Activated B cell treated with CpG ODN at 0.5 μM for 24 hours (primary cell): ENCODE measurements around the gene HDAC11. TPM values are rescaled to one million over a fixed set of nuclear protein-coding genes. Genes with fewer than 3 reads are reported as not detected.
"Not testable (repeated sequence)": the region's sequence is repeated elsewhere in the genome, so short reads cannot be mapped to it uniquely, and the experiment has no call there.

Experiments used
- ATAC-seq: fragments of 200-7000 bp; cut with Tn5 transposase; one replicate; pipeline ENCODE4 v1.10.0; 2021; ENCODE audit warnings: low read depth, mild to moderate bottlenecking, moderate library complexity
- CTCF ChIA-PET: fragments of 350-600 bp; sonication (Branson Sonifier 250); formaldehyde crosslinking; loops from one replicate; lab custom pipeline; 2021; ENCODE audit warnings: antibody characterized with exemption; lab: Charles Lee
- POLR2A ChIA-PET: fragments of 350-600 bp; sonication (Branson Sonifier 250); formaldehyde crosslinking; loops from one replicate; lab custom pipeline; 2021; ENCODE audit warnings: antibody characterized with exemption; lab: Charles Lee
- DNase-seq: peaks from one replicate; pipeline ENCODE4 v3.0.0; 2022
- H3K27ac Mint-ChIP-seq: one replicate; pipeline ENCODE4 v1.8.0; 2020; ENCODE audit warnings: mixed read lengths
- H3K27me3 Mint-ChIP-seq: one replicate; pipeline ENCODE4 v1.8.0; 2021; ENCODE audit warnings: mixed read lengths
- H3K36me3 Mint-ChIP-seq: one replicate; pipeline ENCODE4 v1.8.0; 2021; ENCODE audit warnings: low read depth, mixed read lengths
- H3K4me1 Mint-ChIP-seq: one replicate; pipeline ENCODE4 v1.8.0; 2021; ENCODE audit warnings: mixed read lengths
- H3K4me3 Mint-ChIP-seq: one replicate; pipeline ENCODE4 v1.8.0; 2020; ENCODE audit warnings: mild to moderate bottlenecking, mixed read lengths
- H3K9me3 Mint-ChIP-seq: one replicate; pipeline ENCODE4 v1.8.0; 2020; ENCODE audit warnings: mixed read lengths
- CTCF ChIP-seq: fragments of 200-600 bp; IDR thresholded peaks from one replicate; pipeline ENCODE4 v1.8.0; 2022; ENCODE audit warnings: antibody characterized with exemption, mild to moderate bottlenecking
- intact Hi-C: fragments of 100-400 bp; cut with micrococcal nuclease; formaldehyde crosslinking; loops from one replicate; pipeline ENCODE4 v1.15.1; 2024
- total RNA-seq: library from RNA; stranded (reverse); gene quantifications from 2 replicates; pipeline ENCODE4 v1.2.3, GENCODE V29; 2022

HDAC11 gene
- total RNA-seq, 1 donor from 2014 or later: 2.5 TPM

- ChIA-PET CTCF (interaction anchor here (0.6 to 7.1 kb wide), 15 partner anchors 8 to 408 kb away, joined by 3 to 198 read pairs (median 3); partner anchors contain the start of gene HDAC11), POLR2A (interaction anchor here (0.5 to 1.0 kb wide), 2 partner anchors 152 to 903 kb away, joined by 4 to 5 read pairs; no protein-coding TSS in a partner anchor)
- H3K9me3 Mint-ChIP-seq: no peaks in the 10 kb centered on the region
- H3K36me3 Mint-ChIP-seq: no peaks in the 10 kb centered on the region
- no peak overlapping the region for H3K4me3 Mint-ChIP-seq
- no peak overlapping the region for H3K27ac Mint-ChIP-seq
- peak; percentile 53 for DNase-seq
- ATAC-seq: peak; percentile 91
- H3K4me1 Mint-ChIP-seq: no peaks in the 10 kb centered on the region
- intact Hi-C loops: loop anchor here (1.0 to 10.0 kb wide), 3 partner anchors 152 to 679 kb away; partner anchors contain the start of genes LSM3, WNT7A and XPC
- peak; percentile 41 for TF ChIP-seq CTCF
- H3K27me3 Mint-ChIP-seq: peaks cover 1% of the 10 kb centered on the region
Observed at GRCh38 chr3:13495921-13496723, 16.0 kb downstream of the HDAC11 start.

GRCh38 chr3:13496879-13497278, 16.8 kb downstream of the HDAC11 start:
- Mint-ChIP-seq H3K36me3 (no peaks in the 10 kb centered on the region), H3K27ac (no peak overlapping the region), H3K4me1 (no peaks in the 10 kb centered on the region), H3K9me3 (no peaks in the 10 kb centered on the region), H3K4me3 (no peak overlapping the region), H3K27me3 (no peaks in the 10 kb centered on the region)
- DNase-seq (no peak), ATAC-seq (no peak)
- POLR2A ChIA-PET: interaction anchor here (1.0 kb wide), 1 partner anchor 151 kb away, joined by 5 read pairs; no protein-coding TSS in a partner anchor
- TF ChIP-seq CTCF: no peak
- intact Hi-C loops: loop anchor here (1.0 to 10.0 kb wide), 3 partner anchors 151 to 678 kb away; partner anchors contain the start of genes LSM3, WNT7A and XPC
- CTCF ChIA-PET: interaction anchor here (0.6 to 7.1 kb wide), 13 partner anchors 9 to 409 kb away, joined by 3 to 198 read pairs (median 3); partner anchors contain the start of gene HDAC11

GRCh38 chr3:13497386-13497785, 17.3 kb downstream of the HDAC11 start:
- ChIA-PET POLR2A (no interaction called here), CTCF (interaction anchor here (1.8 to 7.1 kb wide), 2 partner anchors 18 to 151 kb away, joined by 8 to 198 read pairs; no protein-coding TSS in a partner anchor)
- Mint-ChIP-seq H3K36me3 (no peaks in the 10 kb centered on the region), H3K9me3 (no peaks in the 10 kb centered on the region), H3K27ac (no peak overlapping the region), H3K4me3 (no peak overlapping the region), H3K27me3 (no peaks in the 10 kb centered on the region), H3K4me1 (no peaks in the 10 kb centered on the region)
- no peak for ATAC-seq
- DNase-seq: no peak
- intact Hi-C loops: loop anchor here (10.0 kb wide), 2 partner anchors 387 to 677 kb away; partner anchors contain the start of genes LSM3, WNT7A and XPC
- no peak for TF ChIP-seq CTCF

- H3K4me1 Mint-ChIP-seq: no peaks in the 10 kb centered on the region
- no peak overlapping the region for H3K27ac Mint-ChIP-seq
- ATAC-seq: no peak
- TF ChIP-seq CTCF: no peak
- no peak for DNase-seq
- POLR2A ChIA-PET: no interaction called here
- no peaks in the 10 kb centered on the region for H3K9me3 Mint-ChIP-seq
- no peaks in the 10 kb centered on the region for H3K27me3 Mint-ChIP-seq
- H3K4me3 Mint-ChIP-seq: no peak overlapping the region
- intact Hi-C loops: loop anchor here (10.0 kb wide), 2 partner anchors 386 to 676 kb away; partner anchors contain the start of genes LSM3, WNT7A and XPC
- CTCF ChIA-PET: interaction anchor here (7.1 kb wide), 1 partner anchor 150 kb away, joined by 198 read pairs; no protein-coding TSS in a partner anchor
- no peaks in the 10 kb centered on the region for H3K36me3 Mint-ChIP-seq
Observed at GRCh38 chr3:13498354-13499060, 18.4 kb downstream of the HDAC11 start.

GRCh38 chr3:13499246-13499645, 19.1 kb downstream of the HDAC11 start:
- ChIA-PET POLR2A (interaction anchor here (0.6 kb wide), 1 partner anchor 9 kb away, joined by 14 read pairs; no protein-coding TSS in a partner anchor), CTCF (interaction anchor here (7.1 kb wide), 1 partner anchor 149 kb away, joined by 198 read pairs; no protein-coding TSS in a partner anchor)
- not testable (repeated sequence) for H3K27ac Mint-ChIP-seq, ATAC-seq, H3K36me3 Mint-ChIP-seq, DNase-seq, H3K4me1 Mint-ChIP-seq, H3K27me3 Mint-ChIP-seq, H3K4me3 Mint-ChIP-seq, H3K9me3 Mint-ChIP-seq
- intact Hi-C loops: loop anchor here (10.0 kb wide), 2 partner anchors 386 to 676 kb away; partner anchors contain the start of genes LSM3, WNT7A and XPC
